Astrocyte (in vitro differentiated cells and primary cell): ENCODE results near the gene G6PC1.

ENCODE experiments used
- CTCF ChIP-seq: IDR thresholded peaks from 2 replicates; pipeline ENCODE4 v1.5.1; 2011; ENCODE audit warnings: low read depth, mild to moderate bottlenecking, inconsistent platforms, low read length, moderate library complexity; ENCODE audit not compliant: insufficient read depth
- EZH2 ChIP-seq: IDR thresholded peaks from 2 replicates; pipeline ENCODE4 v1.6.1; 2012; ENCODE audit warnings: mild to moderate bottlenecking, low read length, inconsistent platforms; ENCODE audit not compliant: insufficient read depth

GRCh38 chr17:42878123-42878880, 22.3 kb upstream of the G6PC1 start:
- no peak for TF ChIP-seq CTCF
- no peak for TF ChIP-seq EZH2
